Suprapubic skin (tissue), 4 donors: Measurements from ENCODE around the gene APLP2.

Experiments used
- EP300 ChIP-seq: sonication (generic); formaldehyde crosslinking; IDR thresholded peaks from one replicate; pipeline ENCODE4 v1.6.1; 2017; ENCODE audit warnings: antibody characterized with exemption
- POLR2A ChIP-seq, 2 donors: fragments of 450-650 bp; IDR thresholded peaks; one replicate each; pipeline ENCODE4 v1.6.1; 2017; ENCODE audit warnings: antibody characterized with exemption in 2 of 2, mild to moderate bottlenecking in 2 of 2, moderate library complexity in 2 of 2
- POLR2AphosphoS5 ChIP-seq, 3 donors: sonication (generic); formaldehyde crosslinking; IDR thresholded peaks; one replicate each; pipeline ENCODE4 v1.6.1; 2017; ENCODE audit warnings: antibody characterized with exemption in 3 of 3
- TF ChIP-seq, protein P1 (sequence below), 2 donors: fragments of 200-600 bp in 1 of 2; fragments of 450-650 bp in 1 of 2; sonication (generic) in 1 of 2; IDR thresholded peaks; one replicate each; pipeline ENCODE4 v1.5.1; 2016 to 2019; ENCODE audit warnings: antibody characterized with exemption in 2 of 2, mild to moderate bottlenecking in 1 of 2, moderate library complexity in 1 of 2

DNA sequence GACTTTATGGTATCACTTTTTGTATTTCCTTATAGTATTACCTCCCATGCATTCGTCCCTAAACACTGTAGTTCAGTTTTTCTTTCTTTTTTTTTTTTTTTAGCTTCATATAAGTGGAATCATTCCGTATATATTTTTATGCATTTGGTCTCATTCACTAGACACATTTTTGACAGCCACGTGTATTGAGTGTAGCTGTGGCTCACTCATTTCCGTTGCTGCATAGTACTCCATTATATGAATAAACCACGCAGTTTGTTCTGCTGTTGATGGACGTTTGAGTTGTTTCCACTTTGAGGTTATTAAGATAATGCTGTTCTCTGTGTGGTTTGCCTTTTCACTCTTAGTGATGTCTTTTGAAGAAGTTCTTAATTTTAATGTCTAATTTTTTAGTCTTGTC is 8.4 kb downstream of the APLP2 start:
- TF ChIP-seq, protein P1, sequence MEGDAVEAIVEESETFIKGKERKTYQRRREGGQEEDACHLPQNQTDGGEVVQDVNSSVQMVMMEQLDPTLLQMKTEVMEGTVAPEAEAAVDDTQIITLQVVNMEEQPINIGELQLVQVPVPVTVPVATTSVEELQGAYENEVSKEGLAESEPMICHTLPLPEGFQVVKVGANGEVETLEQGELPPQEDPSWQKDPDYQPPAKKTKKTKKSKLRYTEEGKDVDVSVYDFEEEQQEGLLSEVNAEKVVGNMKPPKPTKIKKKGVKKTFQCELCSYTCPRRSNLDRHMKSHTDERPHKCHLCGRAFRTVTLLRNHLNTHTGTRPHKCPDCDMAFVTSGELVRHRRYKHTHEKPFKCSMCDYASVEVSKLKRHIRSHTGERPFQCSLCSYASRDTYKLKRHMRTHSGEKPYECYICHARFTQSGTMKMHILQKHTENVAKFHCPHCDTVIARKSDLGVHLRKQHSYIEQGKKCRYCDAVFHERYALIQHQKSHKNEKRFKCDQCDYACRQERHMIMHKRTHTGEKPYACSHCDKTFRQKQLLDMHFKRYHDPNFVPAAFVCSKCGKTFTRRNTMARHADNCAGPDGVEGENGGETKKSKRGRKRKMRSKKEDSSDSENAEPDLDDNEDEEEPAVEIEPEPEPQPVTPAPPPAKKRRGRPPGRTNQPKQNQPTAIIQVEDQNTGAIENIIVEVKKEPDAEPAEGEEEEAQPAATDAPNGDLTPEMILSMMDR (IDR thresholded peaks at IDR 0.05) = no peak
- TF ChIP-seq EP300 (no peak), POLR2AphosphoS5 (IDR thresholded peaks at IDR 0.05) (no peak), POLR2A (IDR thresholded peaks at IDR 0.05) (no peak)
